GM12892 (cell line): ENCODE results near the gene EXPH5.

ENCODE experiments used
- DNase-seq: peaks from one replicate; pipeline ENCODE4 v3.0.0; 2011; ENCODE audit not compliant: insufficient read length
- FAIRE-seq: peaks from 2 replicates; lab custom pipeline; 2011; peaks lifted over from hg19 to GRCh38; lab: Jason Lieb, UNC
- POLR2A ChIP-seq: IDR thresholded peaks from 2 replicates; pipeline ENCODE4 v1.6.1; 2011; ENCODE audit warnings: low read depth, low read length, control low read depth
- POLR2AphosphoS5 ChIP-seq: IDR thresholded peaks from 2 replicates; pipeline ENCODE4 v1.6.1; 2011; ENCODE audit warnings: low read depth, low read length, control low read depth
- TAF1 ChIP-seq: IDR thresholded peaks from 2 replicates; pipeline ENCODE4 v1.6.1; 2011; ENCODE audit warnings: low read depth, mild to moderate bottlenecking, control low read depth, low read length, borderline replicate concordance

EXPH5 gene

GRCh38 chr11:108534274-108534882 lies 59.2 kb downstream of the EXPH5 start:
- DNase-seq (no peak), FAIRE-seq (no peak)
- no peak for TF ChIP-seq POLR2AphosphoS5
- TF ChIP-seq TAF1, result no peak
- TF ChIP-seq POLR2A, result no peak

- no peak for FAIRE-seq
- no peak for DNase-seq
- TF ChIP-seq POLR2A, result no peak
- TF ChIP-seq POLR2AphosphoS5, result no peak
- no peak for TF ChIP-seq TAF1
Measured at GRCh38 chr11:108530426-108530825, 63.1 kb downstream of the EXPH5 start.

- TF ChIP-seq TAF1 (no peak), POLR2AphosphoS5 (no peak), POLR2A (no peak)
- DNase-seq, result no peak
- FAIRE-seq, result no peak
Measured at GRCh38 chr11:108527382-108527781, 66.2 kb downstream of the EXPH5 start.

- peak; percentile 44 for FAIRE-seq
- TF ChIP-seq TAF1, result no peak
- TF ChIP-seq POLR2A, result no peak
- TF ChIP-seq POLR2AphosphoS5, result no peak
- DNase-seq, result no peak
Measured at GRCh38 chr11:108525161-108525560, 68.4 kb downstream of the EXPH5 start.

GRCh38 chr11:108524422-108524821 lies 69.1 kb downstream of the EXPH5 start:
- DNase-seq (no peak), FAIRE-seq (no peak)
- TF ChIP-seq POLR2A (no peak), POLR2AphosphoS5 (no peak), TAF1 (no peak)

- peak; percentile 67 for FAIRE-seq
- TF ChIP-seq TAF1 (no peak), POLR2A (no peak), POLR2AphosphoS5 (no peak)
- DNase-seq, result no peak
Measured at GRCh38 chr11:108522318-108522717, 71.2 kb downstream of the EXPH5 start.

GRCh38 chr11:108518581-108518980 lies 75.0 kb downstream of the EXPH5 start:
- TF ChIP-seq POLR2A, result no peak
- TF ChIP-seq TAF1, result no peak
- TF ChIP-seq POLR2AphosphoS5, result no peak
- no peak for FAIRE-seq
- no peak for DNase-seq

- TF ChIP-seq TAF1, result no peak
- no peak for TF ChIP-seq POLR2AphosphoS5
- TF ChIP-seq POLR2A, result no peak
- FAIRE-seq (no peak), DNase-seq (no peak)
Measured at GRCh38 chr11:108516125-108516524, 77.4 kb downstream of the EXPH5 start.

GRCh38 chr11:108512708-108513107 lies 80.9 kb downstream of the EXPH5 start:
- no peak for FAIRE-seq
- no peak for DNase-seq
- TF ChIP-seq POLR2AphosphoS5, result no peak
- no peak for TF ChIP-seq POLR2A
- no peak for TF ChIP-seq TAF1

GRCh38 chr11:108511851-108512474 lies 81.6 kb downstream of the EXPH5 start:
- DNase-seq (no peak), FAIRE-seq (no peak)
- TF ChIP-seq TAF1 (no peak), POLR2A (no peak), POLR2AphosphoS5 (no peak)

- TF ChIP-seq POLR2A (no peak), POLR2AphosphoS5 (no peak), TAF1 (no peak)
Measured at GRCh38 chr11:108508653-108509593, 84.6 kb downstream of the EXPH5 start.

More at GRCh38 chr11:108508653-108509593, 84.6 kb downstream of the EXPH5 start:
- DNase-seq (no peak), FAIRE-seq (no peak)
